GM12865 (cell line): ENCODE measurements around the gene PLAAT3.
"Not testable (repeated sequence)": the region's sequence is repeated elsewhere in the genome, so short reads cannot be mapped to it uniquely, and the experiment has no call there.

ENCODE experiments used
- DNase-seq: peaks from one replicate; pipeline ENCODE4 v3.0.0; 2010; ENCODE audit warnings: low read depth
- H3K4me3 ChIP-seq: 2 replicates; pipeline ENCODE4 v1.5.1; 2011; ENCODE audit warnings: mild to moderate bottlenecking, low read depth, low read length, control low read depth
- TF ChIP-seq, protein P1 (sequence below): IDR thresholded peaks from 2 replicates; pipeline ENCODE4 v1.5.1; 2011; ENCODE audit warnings: low read length, control low read depth, low read depth, inconsistent platforms; ENCODE audit not compliant: insufficient read depth; ENCODE audit errors: missing control alignments

PLAAT3 gene

GRCh38 chr11:63549411-63549810, 64.8 kb downstream of the PLAAT3 start:
- TF ChIP-seq, protein P1, sequence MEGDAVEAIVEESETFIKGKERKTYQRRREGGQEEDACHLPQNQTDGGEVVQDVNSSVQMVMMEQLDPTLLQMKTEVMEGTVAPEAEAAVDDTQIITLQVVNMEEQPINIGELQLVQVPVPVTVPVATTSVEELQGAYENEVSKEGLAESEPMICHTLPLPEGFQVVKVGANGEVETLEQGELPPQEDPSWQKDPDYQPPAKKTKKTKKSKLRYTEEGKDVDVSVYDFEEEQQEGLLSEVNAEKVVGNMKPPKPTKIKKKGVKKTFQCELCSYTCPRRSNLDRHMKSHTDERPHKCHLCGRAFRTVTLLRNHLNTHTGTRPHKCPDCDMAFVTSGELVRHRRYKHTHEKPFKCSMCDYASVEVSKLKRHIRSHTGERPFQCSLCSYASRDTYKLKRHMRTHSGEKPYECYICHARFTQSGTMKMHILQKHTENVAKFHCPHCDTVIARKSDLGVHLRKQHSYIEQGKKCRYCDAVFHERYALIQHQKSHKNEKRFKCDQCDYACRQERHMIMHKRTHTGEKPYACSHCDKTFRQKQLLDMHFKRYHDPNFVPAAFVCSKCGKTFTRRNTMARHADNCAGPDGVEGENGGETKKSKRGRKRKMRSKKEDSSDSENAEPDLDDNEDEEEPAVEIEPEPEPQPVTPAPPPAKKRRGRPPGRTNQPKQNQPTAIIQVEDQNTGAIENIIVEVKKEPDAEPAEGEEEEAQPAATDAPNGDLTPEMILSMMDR, result no peak
- H3K4me3 ChIP-seq, result no peak overlapping the region
- DNase-seq, result no peak

DNA sequence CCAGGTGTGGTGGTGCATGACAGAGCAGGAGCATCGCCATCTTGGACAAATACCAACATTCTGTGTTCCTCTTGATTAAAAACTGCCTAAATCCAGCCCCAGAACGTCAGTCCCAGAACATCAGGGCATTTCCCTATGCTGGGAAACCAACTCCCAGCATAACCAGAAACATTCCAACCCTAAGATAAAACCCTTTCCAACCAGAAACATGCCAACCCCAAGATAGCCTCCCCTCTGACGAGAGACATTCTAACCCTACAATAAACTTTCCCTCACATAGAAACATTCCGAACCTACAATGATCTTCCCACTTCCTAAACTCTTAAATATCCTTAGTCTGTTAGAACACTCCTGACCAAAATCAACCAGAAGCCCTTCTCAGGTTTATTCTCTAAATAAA, 66.1 kb downstream of the PLAAT3 start:
- DNase-seq, result no peak
- TF ChIP-seq, protein P1, result no peak
- no peak overlapping the region for H3K4me3 ChIP-seq

GRCh38 chr11:63547061-63547460, 67.2 kb downstream of the PLAAT3 start:
- TF ChIP-seq, protein P1, result no peak
- no peak for DNase-seq
- H3K4me3 ChIP-seq, result no peak overlapping the region

- TF ChIP-seq, protein P1, result no peak
- no peak overlapping the region for H3K4me3 ChIP-seq
- DNase-seq, result no peak
Measured at GRCh38 chr11:63543711-63544110, 70.5 kb downstream of the PLAAT3 start.

- DNase-seq, H3K4me3 ChIP-seq: not testable (repeated sequence)
Measured at GRCh38 chr11:63542506-63542905, 71.7 kb downstream of the PLAAT3 start.

DNA sequence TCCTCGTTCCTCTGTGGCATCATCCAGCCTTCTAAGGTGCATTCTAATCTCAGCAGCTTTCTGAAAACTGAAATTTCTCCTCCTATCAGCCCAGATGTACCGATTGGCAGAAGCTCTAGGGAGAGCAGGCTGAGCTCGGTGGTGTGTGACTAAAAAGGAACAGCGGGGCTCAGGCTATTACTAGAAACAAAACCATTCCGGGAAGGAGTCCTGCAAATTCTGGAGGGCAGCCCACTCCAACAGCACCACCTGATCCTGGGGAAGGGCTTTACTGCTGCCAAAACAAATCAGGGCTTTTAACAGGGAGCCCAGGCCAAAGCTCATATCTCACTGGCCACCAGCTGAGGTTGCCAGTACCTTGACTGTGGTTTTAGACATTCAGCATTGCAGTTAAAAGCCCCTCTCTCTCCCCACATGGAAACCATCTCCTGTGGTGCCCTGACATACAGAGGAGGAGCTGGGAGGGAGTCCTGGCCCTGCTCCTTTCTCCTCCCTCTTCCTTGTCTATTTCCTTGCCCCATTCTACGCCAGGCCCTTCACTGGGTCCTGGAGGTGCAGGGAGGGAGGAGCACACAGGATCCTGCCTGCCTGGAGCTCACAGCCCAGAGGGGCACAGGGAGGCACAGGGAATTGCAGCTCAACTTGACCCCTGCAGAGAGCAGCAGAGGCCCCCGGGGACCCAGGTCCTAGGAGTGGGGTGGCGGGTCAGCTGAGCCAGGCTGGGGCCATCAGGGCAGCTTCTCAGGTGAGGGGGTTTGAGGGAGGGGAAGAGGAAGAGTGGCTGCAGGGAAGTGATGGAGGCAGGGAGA, 76.7 kb downstream of the PLAAT3 start:
- H3K4me3 ChIP-seq, result peak overlapping the region; percentile 57
- DNase-seq, result no peak
- TF ChIP-seq, protein P1, result no peak

- peak within 1 kb of the TSS; percentile 57 for H3K4me3 ChIP-seq
- DNase-seq, result peak; percentile 68
Measured at GRCh38 chr11:63536669-63537292, 77.5 kb downstream of the PLAAT3 start, which contains the start of gene PLAAT4. Gene PLAAT4 (plus strand): TSS chr11:63536808. CDS start chr11:63536869, 61 bp downstream.

More at GRCh38 chr11:63536669-63537292, 77.5 kb downstream of the PLAAT3 start, which contains the start of gene PLAAT4:
- TF ChIP-seq, protein P1, result no peak
